ENCODE measurements around the gene GUCY1A1.

GUCY1A1 gene

DNA sequence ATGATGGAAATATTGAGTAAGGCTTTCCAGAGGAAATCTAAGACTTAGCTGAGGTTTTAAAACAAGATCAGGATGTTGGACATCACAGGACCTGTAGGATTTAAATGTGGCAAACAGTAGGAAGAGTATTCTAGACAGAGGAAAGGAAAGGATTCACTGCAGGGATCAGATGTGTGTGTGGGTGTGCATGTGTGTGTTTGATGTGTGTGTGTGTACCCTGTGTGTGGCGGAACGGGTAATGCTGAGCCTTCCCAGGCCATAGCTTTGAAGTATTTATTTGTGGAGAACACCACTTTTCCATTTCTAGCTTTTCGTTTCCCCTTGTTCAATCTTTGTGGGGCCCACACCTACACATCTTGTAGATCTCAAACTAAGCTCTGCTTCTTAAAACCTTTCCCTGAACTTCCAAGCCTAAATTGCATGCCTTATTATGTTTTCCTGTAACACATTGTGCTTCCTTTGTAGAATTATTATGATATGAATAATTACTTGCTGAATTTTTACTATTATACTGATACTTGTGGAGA lies 6.9 kb downstream of the GUCY1A1 start:
- Histone ChIP-seq H3K4me3 (ENCODE audit: low read depth, low read length) (no peak overlapping the region), H3K36me3 (no peaks in the 10 kb centered on the region), H3K27me3 (ENCODE audit: insufficient read depth, low read depth, severe bottlenecking) (no peaks in the 10 kb centered on the region), H3K9me3 (ENCODE audit: severe bottlenecking) (no peaks in the 10 kb centered on the region), H3K27ac (no peak overlapping the region)
- TF ChIP-seq, protein P1, sequence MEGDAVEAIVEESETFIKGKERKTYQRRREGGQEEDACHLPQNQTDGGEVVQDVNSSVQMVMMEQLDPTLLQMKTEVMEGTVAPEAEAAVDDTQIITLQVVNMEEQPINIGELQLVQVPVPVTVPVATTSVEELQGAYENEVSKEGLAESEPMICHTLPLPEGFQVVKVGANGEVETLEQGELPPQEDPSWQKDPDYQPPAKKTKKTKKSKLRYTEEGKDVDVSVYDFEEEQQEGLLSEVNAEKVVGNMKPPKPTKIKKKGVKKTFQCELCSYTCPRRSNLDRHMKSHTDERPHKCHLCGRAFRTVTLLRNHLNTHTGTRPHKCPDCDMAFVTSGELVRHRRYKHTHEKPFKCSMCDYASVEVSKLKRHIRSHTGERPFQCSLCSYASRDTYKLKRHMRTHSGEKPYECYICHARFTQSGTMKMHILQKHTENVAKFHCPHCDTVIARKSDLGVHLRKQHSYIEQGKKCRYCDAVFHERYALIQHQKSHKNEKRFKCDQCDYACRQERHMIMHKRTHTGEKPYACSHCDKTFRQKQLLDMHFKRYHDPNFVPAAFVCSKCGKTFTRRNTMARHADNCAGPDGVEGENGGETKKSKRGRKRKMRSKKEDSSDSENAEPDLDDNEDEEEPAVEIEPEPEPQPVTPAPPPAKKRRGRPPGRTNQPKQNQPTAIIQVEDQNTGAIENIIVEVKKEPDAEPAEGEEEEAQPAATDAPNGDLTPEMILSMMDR (IDR thresholded peaks at IDR 0.05; ENCODE audit: low read depth, low read length), result no peak
- no peak for DNase-seq

DNA sequence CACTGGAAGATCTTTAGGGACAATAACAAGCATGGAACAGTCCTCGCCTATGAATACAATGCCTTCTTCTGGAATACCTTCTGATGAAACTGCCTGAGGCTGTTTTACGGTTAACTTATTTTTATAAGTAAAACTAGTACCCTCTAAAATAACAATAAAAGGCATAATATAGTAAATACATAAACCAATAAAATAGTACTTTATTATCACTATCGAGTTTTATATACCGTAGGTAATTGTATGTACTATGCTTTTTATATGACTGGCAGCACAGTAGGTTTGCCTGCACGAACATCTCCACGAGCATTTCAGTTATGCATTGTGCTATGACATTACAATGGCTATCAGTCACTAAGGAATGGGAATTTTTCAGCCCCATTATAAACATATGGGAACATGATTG lies 8.0 kb downstream of the GUCY1A1 start:
- H3K36me3 ChIP-seq, result no peaks in the 10 kb centered on the region
- DNase-seq, result no peak
- no peak overlapping the region for H3K27ac ChIP-seq
- TF ChIP-seq, protein P1 (IDR thresholded peaks at IDR 0.05; ENCODE audit: low read depth, low read length), result no peak
- no peaks in the 10 kb centered on the region for H3K27me3 ChIP-seq (ENCODE audit: insufficient read depth, low read depth, severe bottlenecking)
- H3K4me3 ChIP-seq (ENCODE audit: low read depth, low read length), result no peak overlapping the region
- H3K9me3 ChIP-seq (ENCODE audit: severe bottlenecking), result no peaks in the 10 kb centered on the region

DNA sequence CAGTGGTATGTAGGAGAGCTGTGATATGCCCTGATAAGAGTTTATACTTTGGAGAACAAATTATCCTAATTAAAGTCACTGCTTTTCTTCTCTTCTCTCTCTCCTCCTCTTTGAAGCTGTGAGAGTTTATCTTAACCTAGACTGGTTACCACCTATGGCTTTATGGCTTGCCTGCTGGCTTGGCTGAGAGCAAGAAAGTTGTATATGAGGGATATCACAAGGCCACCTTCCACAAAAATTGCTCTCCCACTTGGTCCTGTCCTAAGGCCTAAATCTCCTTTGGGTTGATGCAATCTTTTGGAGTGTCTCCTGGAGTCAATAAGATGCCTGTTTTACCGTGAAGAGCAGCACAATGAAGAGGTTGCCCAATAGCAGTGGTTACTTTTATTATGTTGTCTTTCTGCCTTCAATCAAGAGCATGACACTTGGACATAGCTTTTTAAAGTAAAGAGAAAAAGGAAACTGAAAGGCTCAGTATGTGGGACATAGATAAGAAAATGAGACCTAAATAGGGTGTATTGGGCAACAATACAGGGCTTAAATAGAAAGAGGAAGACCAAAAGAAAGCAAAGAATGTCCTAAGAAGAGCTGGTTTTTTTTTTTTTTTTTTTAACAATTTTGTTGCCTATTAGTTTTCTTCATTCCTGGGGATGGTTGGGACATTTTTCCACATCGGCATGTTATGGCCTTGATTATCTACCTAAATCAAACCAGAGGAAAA lies 9.2 kb downstream of the GUCY1A1 start:
- Histone ChIP-seq H3K36me3 (no peaks in the 10 kb centered on the region), H3K27me3 (ENCODE audit: insufficient read depth, low read depth, severe bottlenecking) (no peaks in the 10 kb centered on the region), H3K4me3 (ENCODE audit: low read depth, low read length) (no peak overlapping the region), H3K27ac (no peak overlapping the region), H3K9me3 (ENCODE audit: severe bottlenecking) (no peaks in the 10 kb centered on the region)
- DNase-seq, result no peak
- TF ChIP-seq, protein P1 (IDR thresholded peaks at IDR 0.05; ENCODE audit: low read depth, low read length), result no peak

DNA sequence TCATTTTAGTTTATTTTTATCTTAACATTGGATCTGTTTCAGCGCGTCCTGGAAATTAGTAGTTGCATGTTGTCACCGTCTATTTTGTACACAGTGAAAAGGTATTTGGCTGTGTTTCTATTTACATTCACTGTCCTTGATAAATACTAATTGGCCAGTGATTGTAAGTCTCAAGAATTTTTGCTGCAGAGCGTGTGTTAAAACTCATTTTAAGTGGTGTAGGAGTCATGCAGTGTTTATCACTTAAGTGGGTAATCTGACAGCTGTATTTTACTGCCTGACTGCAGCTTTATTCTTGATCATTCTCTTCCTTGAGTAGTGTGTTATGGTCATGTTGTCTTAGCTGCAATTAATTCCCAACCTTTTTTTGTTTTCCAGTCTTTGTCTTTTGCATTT lies 9.8 kb downstream of the GUCY1A1 start:
- TF ChIP-seq, protein P1 (IDR thresholded peaks at IDR 0.05; ENCODE audit: low read depth, low read length), result no peak
- Histone ChIP-seq H3K4me3 (ENCODE audit: low read depth, low read length) (no peak overlapping the region), H3K27ac (no peak overlapping the region), H3K36me3 (no peaks in the 10 kb centered on the region), H3K27me3 (ENCODE audit: insufficient read depth, low read depth, severe bottlenecking) (no peaks in the 10 kb centered on the region), H3K9me3 (ENCODE audit: severe bottlenecking) (no peaks in the 10 kb centered on the region)
- DNase-seq, result no peak

DNA sequence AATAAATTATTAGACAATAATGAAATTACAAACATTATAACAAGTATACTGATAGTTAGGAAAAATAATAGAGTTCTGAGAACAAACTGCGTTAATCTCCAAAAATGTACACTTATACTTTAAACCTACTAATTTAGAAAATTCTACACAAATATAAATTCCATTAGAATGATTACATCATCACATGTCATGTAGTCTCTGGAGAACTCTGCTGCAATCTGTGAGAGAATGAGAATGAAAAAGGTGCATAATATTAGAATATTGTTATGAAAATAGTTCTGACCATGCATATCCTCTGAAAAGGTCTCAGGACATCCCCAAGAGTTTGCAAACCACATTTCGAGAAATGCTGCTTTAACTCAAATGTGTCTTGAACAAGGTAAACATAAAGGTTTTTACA lies 11.4 kb downstream of the GUCY1A1 start:
- H3K27ac ChIP-seq, result no peak overlapping the region
- no peaks in the 10 kb centered on the region for H3K27me3 ChIP-seq (ENCODE audit: insufficient read depth, low read depth, severe bottlenecking)
- no peak overlapping the region for H3K4me3 ChIP-seq (ENCODE audit: low read depth, low read length)
- TF ChIP-seq, protein P1 (IDR thresholded peaks at IDR 0.05; ENCODE audit: low read depth, low read length), result no peak
- no peaks in the 10 kb centered on the region for H3K9me3 ChIP-seq (ENCODE audit: severe bottlenecking)
- no peaks in the 10 kb centered on the region for H3K36me3 ChIP-seq
- no peak for DNase-seq

DNA sequence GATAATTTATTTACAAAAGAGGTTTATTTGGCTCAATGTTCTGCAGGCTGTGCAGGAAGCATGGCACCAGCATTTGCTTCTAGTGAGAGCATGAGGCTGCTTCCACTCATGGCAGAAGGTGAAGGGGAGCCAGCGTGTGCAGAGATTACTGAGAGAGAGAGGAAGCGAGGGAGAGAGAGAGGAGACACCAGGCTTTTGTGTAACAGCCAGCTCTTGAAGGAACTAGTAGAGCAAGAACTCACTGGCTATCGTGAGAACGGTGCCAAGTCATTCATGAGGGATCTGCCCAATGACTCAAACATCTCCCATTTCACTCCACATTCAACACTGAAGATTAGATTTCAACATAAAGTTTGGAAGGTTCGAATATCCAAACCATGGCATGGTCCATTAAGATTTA lies 12.7 kb downstream of the GUCY1A1 start:
- TF ChIP-seq, protein P1 (IDR thresholded peaks at IDR 0.05; ENCODE audit: low read depth, low read length), result no peak
- H3K27ac ChIP-seq, result no peak overlapping the region
- H3K27me3 ChIP-seq (ENCODE audit: insufficient read depth, low read depth, severe bottlenecking), result no peaks in the 10 kb centered on the region
- no peak overlapping the region for H3K4me3 ChIP-seq (ENCODE audit: low read depth, low read length)
- no peaks in the 10 kb centered on the region for H3K9me3 ChIP-seq (ENCODE audit: severe bottlenecking)
- H3K36me3 ChIP-seq, result no peaks in the 10 kb centered on the region
- no peak for DNase-seq
